HCT116 (cell line): Measurements from ENCODE around the gene VSIG10.

ENCODE experiments used
- CEBPB ChIP-seq: IDR thresholded peaks from 2 replicates; pipeline ENCODE4 v1.6.1; 2012; ENCODE audit warnings: low read depth
- EGR1 ChIP-seq: IDR thresholded peaks from 2 replicates; pipeline ENCODE4 v1.6.1; 2012; ENCODE audit warnings: low read depth
- JUND ChIP-seq: IDR thresholded peaks from 2 replicates; pipeline ENCODE4 v1.6.1; 2012
- POLR2A ChIP-seq: IDR thresholded peaks from 2 replicates; pipeline ENCODE4 v1.7.0; 2011; ENCODE audit warnings: borderline replicate concordance; ENCODE audit not compliant: insufficient read depth, insufficient read length; ENCODE audit errors: extremely low read depth
- POLR2AphosphoS5 ChIP-seq: IDR thresholded peaks from 2 replicates; pipeline ENCODE4 v1.6.1; 2011; ENCODE audit warnings: mild to moderate bottlenecking, low read depth, low read length, moderate library complexity
- RAD21 ChIP-seq: IDR thresholded peaks from 2 replicates; pipeline ENCODE4 v1.6.1; 2012; ENCODE audit warnings: low read depth, mild to moderate bottlenecking
- TF ChIP-seq, protein P1 (sequence below), 3 experiments: fragments of 200-600 bp in 1 of 3; sonication (generic) in 1 of 3; IDR thresholded peaks in 2 of 3; conservative IDR thresholded peaks in 1 of 3; 2 replicates each; pipeline ENCODE4 v1.5.1; 2012 to 2017; ENCODE audit warnings: low read depth in 2 of 3, low read length in 2 of 3, antibody characterized with exemption in 1 of 3, borderline replicate concordance in 1 of 3, control low read depth in 1 of 3, mild to moderate bottlenecking in 1 of 3, mixed read lengths in 1 of 3, mixed run types in 1 of 3, moderate library complexity in 1 of 3; ENCODE audit not compliant: insufficient read depth in 1 of 3
- TF ChIP-seq, protein P2 (sequence below): IDR thresholded peaks from 2 replicates; pipeline ENCODE4 v1.6.1; 2012

DNA sequence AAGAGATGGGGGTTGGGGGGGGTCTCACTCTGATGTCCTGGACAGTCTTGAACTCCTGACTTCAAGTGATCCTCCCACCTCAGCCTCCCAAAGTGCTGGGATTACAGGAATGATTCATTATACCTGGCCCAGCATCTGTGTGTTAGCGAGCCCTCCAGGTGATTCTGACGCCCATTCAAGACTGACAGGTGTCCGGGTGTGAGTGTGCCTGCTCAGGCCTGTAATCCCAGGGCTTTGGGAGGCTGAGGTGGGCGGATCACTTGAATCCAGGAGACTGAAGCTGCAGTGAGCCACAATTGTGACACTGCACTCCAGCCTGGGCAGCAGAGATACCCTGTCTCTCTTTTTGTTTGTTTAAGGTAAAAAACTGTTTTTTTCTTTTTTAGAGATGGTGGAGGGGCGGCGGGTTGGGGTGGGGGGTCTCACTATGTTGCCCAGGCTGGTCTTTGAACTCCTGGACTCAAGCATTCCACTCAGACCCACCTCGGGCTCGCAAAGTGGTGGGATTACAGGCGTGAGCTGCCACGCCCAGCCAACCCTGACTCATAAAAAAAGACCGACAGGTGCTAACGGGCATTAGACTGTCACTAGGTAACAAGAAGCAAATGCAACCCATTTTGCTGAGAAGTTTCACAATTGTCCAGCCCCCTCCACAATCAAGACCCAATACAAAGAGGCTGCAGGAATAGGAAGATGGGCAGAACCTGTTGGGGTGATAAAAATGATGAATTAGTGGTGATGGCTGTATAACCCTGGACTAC lies 4.7 kb downstream of the VSIG10 start:
- TF ChIP-seq POLR2A (no peak), RAD21 (no peak), JUND (0 out of 2 replicates have a peak, but pooled peaks have one; percentile 18), EGR1 (no peak), POLR2AphosphoS5 (no peak), CEBPB (0 out of 2 replicates have a peak, but pooled peaks have one; percentile 20)
- TF ChIP-seq, protein P1, sequence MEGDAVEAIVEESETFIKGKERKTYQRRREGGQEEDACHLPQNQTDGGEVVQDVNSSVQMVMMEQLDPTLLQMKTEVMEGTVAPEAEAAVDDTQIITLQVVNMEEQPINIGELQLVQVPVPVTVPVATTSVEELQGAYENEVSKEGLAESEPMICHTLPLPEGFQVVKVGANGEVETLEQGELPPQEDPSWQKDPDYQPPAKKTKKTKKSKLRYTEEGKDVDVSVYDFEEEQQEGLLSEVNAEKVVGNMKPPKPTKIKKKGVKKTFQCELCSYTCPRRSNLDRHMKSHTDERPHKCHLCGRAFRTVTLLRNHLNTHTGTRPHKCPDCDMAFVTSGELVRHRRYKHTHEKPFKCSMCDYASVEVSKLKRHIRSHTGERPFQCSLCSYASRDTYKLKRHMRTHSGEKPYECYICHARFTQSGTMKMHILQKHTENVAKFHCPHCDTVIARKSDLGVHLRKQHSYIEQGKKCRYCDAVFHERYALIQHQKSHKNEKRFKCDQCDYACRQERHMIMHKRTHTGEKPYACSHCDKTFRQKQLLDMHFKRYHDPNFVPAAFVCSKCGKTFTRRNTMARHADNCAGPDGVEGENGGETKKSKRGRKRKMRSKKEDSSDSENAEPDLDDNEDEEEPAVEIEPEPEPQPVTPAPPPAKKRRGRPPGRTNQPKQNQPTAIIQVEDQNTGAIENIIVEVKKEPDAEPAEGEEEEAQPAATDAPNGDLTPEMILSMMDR (IDR thresholded peaks at IDR 0.05 in 2 of 3, conservative IDR thresholded peaks at IDR 0.05 in 1 of 3; ENCODE audit: borderline replicate concordance in 1 of 3, insufficient read depth in 1 of 3, low read depth in 2 of 3, low read length in 2 of 3) = no peak
- TF ChIP-seq, protein P2, sequence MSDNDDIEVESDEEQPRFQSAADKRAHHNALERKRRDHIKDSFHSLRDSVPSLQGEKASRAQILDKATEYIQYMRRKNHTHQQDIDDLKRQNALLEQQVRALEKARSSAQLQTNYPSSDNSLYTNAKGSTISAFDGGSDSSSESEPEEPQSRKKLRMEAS = no peak
